ENCODE measurements around the gene NKAIN2.
A peak's percentile ranks its signal among the peaks of the same experiment; 100 is the strongest.
"Not testable (repeated sequence)": the region's sequence is repeated elsewhere in the genome, so short reads cannot be mapped to it uniquely, and the experiment has no call there.

NKAIN2 gene

DNA sequence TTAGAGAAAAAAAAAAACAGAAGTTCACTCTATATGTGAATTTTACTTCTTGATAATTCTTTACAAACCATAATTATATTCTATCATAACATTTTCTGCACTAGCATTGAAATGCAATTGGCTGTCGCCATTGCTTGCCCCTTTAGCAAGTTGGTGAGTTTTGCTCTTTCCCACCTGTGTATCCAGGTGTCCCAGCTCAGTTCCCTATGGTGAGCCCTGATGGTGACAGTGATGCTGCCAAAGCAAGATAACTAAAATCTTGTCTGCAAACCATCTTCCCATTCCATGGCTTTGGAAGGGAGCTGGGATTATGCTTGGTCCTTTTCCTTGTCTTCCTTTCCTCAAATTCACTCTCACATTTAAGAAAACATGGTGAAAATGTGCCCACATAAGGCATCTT, 429.6 kb downstream of the NKAIN2 start:
- no peak for DNase-seq

DNA sequence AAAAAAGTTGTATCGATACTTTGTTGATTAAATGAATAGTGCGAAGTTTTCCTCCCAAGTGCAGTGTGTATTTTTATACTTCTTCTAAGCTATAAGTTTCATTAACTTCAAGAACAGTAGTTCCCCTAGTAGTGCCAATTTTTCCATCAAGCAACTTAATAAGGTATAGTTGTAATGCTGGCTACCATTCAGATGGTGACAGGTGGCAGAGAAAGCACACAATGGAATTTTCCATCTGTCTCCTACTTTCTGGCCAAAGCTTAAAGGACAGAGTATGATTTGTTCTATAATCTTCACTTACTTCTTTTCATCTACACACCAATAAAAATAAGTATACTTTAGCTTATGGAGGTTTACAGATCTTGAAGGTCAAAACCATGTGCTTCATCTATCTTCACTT, 431.1 kb downstream of the NKAIN2 start:
- DNase-seq = peak; percentile 34

DNA sequence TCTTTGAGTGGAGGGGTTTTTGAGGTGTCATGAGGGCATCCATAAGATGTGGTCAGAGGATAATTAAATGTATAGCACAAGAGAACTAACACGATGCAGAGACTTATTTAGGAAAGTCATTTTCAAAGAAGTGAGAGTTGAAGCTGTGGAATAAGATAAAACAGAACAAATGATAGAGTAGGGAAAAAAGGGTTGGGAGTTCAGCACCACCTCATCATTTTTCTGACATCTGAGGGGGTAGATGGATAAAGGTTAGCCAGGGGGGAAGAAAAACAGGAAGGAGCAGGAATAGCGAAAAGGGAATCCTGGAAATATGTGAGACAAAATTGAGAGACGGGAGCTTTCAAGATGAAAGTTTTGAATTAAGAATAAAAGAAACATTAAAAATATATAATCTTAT, 434.2 kb downstream of the NKAIN2 start:
- DNase-seq = no peak

DNA sequence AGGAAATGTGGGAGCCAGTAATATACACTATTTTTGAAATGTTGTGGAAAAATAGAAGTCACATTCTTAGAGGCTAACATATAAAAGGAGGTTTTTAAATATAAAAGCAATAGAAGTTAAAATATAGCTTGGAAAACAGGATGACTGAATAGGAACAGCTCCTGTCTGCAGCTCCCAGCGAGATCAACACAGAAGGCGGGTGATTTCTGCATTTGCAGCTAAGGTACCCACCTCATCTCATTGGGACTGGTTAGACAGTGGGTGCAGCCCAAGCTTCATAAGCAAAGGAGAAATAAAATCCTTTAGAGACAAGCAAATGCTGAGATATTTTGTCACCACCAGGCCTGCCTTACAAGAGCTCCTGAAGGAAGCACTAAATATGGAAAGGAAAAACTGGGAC, 434.7 kb downstream of the NKAIN2 start:
- not testable (repeated sequence) for DNase-seq

DNA sequence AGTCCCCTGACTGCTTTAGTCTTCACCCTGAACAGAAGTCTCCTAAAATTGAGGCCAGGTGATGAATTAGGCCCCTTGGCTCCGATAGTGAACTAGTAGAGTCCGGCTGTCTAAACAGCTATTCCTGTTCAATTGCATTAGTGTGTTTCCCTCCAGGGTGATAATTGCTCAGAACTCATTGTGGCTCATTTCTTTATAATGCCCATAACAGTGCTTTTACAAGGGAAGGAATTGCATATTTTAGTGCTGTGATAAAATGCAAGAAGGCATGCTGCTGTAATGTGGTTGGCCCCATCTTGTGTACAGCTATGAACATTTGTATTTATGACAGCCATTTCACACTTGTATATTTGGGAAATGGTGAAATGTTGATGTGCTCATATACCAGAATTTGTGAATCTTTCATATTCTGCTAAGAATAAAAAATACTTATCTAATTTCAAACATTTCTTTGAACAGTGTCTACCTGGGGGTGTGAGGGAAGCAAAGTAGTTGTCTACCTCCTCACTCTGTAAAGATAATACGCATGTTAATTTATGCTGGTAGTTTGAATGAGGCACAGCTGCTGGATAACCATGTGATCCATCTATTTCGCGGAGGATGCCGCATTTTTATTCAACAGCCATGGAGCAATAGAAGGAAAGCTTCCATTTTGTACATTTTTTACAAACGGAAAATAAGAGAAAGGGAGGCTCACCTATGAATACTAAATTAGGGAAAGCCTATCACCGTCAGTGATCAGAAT, 451.4 kb downstream of the NKAIN2 start:
- no peak for DNase-seq

DNA sequence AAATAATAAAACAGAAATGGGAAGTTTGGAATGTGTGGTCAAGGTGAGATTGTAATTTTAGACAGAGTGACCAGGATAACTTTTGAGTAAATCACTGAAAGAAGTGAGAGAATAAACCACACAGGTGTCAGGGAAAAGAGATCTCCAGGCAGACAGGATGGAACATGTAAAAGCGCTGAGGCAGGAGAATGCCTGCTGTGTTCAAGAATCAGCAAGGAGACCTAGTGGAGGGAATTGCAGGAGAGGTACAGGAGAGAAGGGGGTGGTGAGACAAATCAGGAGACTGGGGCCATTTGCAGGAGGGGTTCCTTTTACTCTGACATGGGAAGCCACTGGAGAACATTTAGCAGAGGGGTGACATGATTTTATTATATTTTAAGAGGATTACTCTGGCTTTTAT, 456.7 kb downstream of the NKAIN2 start:
- DNase-seq = peak; percentile 33

DNA sequence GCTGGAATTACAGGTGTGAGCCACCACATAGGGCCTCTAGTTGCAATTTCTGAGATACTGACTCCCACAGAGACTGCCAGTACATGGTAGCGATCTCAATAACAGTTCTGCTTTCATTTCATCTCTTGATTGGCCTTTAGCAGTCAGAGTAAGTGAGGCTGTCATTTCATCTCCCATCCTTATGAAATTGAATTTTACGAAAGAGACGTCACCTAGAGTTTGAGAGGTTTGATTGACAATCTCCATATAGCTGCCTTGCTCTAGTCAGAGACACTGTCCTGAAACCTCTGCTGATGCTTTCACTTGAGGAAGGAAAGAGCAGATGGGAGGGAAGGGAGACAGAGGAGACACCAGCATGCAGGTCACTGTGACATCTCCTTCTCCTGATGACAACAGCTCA, 466.1 kb downstream of the NKAIN2 start:
- peak; percentile 23 for DNase-seq

DNA sequence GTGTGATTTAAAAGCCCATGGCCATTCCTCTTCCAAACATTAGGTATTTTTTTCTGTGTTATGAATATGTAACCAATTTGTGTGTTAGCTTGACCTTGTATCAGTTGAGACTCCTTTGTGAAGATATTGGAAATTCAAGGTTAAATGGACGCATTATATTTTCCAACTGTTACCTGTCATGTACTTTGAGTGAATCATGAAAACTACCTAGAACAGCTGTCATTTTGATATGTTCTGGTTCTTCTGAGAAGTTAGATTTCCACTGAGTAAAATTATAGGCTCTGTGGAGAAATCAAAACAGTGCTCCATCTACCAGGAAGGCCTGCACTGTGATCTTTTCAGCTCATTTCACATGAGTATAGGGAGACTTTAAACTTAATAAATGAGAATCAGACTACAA, 470.0 kb downstream of the NKAIN2 start:
- no peak for DNase-seq

DNA sequence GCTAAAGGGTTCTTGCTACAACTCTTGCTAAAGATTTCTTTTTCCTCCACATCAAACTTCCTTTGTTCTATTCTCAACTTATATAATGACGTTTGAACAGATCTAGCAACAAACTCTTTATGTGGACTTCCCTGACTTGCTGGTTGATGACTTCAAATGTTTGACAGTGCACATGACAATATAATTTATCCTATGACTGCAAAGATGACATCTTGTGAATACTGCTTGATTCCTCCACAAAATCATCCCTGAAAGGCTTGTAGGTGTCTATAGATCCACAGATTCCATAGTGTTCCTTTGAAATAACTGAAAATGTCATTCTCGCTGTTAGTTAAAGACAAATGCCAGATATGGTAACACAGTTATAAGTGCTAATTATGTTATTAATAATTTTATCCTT, 478.9 kb downstream of the NKAIN2 start:
- DNase-seq = no peak

DNA sequence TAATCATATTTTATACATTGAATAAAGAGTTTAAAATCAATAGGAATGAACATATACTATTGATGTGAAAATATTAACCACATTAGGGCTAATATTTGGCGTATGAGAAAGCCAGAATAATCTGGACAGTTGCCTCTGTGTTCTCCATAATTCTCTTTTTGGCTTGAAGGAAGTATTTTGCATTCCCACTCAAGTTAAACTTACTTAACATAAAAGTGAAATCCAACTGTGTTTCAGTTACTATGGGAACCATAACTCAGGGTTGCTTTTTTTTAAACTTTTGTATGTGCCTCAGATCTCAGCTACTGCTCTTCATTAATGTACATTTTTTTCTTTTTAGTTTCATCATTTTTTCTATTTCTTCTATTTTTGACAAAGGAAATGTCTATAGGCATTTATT, 479.8 kb downstream of the NKAIN2 start:
- no peak for DNase-seq

DNA sequence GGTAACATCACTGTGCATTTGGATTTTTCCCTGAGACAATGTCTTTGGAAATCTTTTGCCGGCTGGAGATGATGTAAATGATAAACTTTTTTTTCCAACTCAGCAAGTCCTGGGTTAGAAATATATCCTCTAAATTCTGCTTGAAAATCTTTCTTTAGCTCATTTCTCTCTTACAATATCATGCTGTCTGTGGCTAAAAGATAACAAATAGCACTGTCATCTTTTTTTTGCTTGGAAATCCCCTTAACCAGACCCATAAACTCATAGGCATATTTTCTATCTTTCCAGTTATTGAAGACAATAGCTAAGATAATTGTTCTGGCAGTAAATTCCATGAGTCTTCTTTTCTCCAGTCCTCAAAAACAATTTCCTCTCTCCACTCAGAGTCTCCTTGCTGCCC, 481.5 kb downstream of the NKAIN2 start:
- no peak for DNase-seq

DNA sequence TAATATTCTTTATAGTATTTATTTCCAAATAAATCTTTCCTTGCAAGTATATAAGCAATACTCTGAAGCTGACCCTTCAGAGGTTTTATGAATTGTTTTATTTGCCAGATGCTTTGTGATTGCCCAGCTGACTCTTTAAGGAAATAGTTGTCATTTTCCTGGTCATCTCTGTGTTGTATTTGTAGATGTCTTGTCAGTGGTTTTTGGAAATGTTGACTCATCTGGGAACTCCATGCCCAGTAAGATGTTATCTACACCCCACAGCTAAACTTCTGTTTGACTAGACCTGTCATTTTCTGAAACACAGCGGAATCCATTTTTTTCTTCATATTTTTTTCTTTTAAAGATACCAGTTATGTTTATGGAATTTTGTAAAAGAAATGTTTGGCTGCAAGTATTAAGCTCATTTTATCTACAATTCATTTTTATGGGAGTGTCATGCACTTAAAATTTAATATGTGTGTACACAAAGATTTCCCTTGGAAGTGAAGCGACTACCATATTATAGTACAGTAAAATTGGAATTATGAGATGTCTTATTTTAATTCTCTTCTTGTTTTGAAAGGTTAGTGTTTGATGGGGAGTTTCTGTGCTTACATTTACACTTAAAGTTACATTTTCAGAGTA, 491.0 kb downstream of the NKAIN2 start:
- no peak for DNase-seq

DNA sequence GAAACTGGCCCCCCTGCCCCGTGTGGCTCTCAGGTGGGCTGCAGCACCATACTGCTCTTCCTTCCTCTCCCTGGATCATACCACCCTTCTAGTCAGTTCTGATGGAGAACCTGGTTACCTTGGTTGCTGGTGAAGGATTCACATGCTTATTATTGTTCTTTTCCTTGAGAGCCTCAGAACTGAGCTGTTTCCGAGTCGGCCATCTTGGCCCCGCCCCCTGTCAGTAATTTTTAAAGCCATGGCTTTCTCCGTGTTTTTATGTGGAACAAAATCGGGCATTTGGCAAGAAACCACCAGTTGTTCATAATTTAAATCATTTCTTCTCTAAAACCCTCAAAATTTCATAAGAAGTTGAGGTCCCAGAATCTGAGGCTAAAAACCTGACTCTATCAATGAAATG, 493.8 kb downstream of the NKAIN2 start:
- DNase-seq = no peak

DNA sequence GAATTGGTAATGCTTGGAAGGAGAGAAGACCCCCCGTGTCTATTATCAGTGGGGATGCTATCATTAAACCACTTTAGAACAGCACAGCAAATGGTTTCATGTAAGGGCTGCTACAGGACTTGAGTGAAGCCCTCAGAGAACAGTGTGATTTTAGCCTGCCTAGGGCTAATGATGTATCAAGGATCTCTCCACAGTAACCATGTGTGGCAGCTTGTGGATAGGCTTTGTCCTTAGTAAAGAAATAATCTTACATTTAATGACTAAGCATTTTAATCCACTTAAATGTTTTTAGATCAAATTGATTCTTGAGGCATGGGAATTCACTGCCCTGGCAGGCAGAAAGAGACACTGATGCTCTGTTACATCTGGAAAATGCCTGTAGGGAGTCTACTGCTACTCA, 495.1 kb downstream of the NKAIN2 start:
- peak; percentile 90 for DNase-seq

DNA sequence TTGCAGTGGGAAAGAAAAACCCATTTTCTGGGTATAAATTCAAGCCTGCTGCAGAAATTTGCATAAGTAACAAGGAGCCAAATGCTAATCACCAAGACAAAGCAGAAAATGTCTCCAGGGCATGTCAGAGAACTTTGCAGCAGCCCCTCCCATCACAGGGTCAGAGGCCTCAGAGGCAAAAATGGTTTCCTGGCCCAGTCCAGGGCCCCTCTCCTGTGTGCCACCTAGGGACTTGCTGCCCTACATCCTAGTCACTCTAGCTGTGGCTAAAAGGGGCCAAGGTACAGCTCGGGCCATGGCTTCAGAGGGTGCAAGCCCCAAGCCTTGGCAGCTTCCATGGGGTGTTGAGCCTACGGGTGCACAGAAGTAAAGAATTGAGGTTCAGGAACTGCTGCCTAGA, 497.2 kb downstream of the NKAIN2 start:
- DNase-seq = not testable (repeated sequence)

DNA sequence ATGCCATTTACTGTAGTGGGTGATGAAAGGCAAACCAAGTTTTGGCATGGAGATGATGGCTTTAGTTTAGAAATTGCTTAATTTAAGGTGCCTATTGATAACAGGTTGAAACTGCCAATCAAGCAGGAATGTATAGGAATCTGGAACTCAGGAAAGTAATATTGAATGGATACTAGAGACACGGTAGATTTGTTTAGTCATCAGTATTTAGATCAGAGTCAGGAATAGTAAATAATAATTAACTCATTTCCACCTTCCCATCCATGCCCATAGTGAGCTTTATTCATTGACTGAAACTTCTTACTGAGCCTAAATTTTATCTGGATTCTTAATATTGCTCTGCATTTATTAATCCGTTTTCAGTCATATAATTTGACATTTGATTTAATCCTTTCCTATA, 500.3 kb downstream of the NKAIN2 start:
- no peak for DNase-seq

DNA sequence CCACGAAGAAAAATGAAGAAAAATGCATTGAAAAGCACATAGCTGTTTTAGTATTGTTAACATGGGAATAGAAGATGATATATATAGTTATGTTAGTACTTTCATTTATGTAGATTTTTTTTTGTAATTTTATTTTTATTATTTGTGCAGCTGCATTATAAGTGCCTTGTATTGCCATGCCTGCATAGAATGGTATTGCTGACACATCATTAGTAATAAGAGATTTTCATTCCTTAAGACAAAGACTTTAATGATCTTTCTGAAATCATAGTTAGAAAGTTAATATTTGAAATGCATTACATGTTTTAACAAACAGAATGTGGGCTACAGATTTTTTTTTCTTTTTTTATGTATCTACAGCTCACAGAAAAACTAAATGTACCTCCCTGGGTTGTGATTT, 506.5 kb downstream of the NKAIN2 start:
- DNase-seq = no peak

DNA sequence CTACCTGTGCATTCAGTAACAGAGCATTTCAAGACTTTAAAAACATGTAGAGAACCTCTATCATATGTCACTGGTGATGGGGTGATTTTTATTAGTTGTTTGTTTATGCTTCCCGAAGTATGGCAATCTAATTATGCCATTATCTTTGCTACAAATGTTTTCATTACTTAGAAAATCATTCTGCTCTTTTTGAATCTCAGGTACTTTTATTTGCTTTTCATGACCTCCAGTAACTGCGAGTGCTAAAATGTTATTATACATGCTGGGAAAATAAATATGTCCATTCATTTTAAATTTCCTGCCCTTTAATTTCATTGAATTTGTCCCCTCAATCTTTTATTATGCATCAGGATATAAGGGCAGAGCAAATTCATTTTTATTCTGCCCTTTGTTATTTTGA, 515.7 kb downstream of the NKAIN2 start:
- DNase-seq = no peak

DNA sequence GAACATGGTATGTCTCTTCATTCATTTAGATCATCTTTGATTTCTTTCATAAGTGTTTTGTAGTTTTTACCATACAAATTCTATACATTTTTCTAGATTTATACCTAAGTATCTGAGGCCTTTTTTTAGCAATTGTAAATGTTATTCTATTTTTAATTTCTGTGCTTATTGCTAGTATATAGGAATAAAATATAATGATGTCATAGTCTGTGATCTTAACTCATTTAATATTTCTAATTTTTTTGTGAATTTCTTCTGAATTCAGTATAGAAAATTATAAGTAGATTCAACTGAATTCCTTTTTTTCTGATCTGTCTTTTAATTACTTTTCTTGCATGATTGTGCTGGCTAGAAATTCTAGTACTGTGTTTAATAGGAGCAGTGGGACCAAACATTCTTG, 520.6 kb downstream of the NKAIN2 start:
- no peak for DNase-seq

DNA sequence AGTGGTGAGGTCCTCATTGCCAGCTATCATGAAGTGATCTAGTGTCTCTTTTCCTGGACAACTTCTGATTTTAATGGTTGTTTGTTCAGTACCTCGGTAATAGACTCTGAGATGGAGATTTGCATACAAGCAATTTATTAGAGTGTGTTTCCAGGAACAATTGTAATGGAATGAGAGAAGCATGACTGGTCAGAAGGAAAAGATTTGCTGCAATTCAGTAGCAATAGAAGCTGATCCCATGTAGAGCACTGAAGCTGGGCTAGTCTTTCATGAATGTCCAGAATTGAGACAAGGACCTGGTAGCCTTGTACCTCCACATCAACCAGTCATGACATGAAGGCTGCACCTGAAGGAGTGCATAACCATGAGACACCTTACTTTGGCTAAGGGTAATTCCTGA, 526.5 kb downstream of the NKAIN2 start:
- no peak for DNase-seq

DNA sequence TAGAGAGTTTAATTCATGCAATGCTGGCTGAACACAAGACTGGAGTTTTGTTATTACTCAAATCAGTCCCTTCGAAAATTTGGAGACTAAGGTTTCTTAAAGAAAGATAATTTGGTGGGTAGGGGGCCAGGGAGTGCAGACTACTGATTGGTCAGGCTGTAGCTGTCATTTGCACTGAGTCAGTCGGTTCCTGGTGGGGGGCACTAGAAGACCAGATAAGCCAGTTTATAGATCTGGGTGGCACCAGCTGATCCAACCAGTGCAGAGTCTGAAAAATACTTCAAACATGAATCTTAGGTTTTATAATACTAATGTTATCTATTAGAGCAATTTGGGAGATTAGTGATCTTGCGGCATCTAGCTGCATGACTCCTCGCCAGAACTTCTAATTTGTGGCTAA, 530.7 kb downstream of the NKAIN2 start:
- no peak for DNase-seq

DNA sequence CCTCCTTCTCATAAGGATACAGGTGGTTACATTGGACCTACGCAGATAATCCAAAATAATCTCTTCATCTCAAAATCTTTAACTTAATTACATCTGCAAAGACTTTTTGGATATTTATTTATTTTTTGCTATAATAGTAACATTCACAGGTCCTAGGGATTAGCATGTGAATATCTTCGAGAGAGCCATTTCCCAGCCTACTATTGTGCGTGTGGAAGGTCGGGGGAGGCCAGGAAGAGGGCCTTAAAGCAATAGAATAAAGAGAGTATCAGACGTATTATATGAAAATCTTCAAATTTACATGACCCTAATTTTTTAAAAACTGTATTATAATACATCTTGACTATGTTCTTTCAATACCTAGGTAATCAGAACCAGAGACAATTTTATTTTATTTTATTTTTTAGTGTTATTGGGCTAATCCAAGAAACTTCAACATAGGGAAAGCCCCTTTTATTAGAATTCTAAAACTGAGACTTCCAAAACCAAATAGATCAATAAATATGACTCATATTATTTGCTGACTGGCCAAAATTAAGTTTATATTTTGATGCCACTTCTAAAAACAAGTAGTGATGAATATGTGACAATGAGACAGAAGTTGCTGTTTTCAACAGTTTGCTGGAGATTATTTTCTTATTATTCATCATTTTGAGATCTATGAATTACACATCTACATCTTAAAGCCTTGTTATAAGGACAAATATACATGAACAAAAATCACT, 536.1 kb downstream of the NKAIN2 start:
- DNase-seq = no peak

DNA sequence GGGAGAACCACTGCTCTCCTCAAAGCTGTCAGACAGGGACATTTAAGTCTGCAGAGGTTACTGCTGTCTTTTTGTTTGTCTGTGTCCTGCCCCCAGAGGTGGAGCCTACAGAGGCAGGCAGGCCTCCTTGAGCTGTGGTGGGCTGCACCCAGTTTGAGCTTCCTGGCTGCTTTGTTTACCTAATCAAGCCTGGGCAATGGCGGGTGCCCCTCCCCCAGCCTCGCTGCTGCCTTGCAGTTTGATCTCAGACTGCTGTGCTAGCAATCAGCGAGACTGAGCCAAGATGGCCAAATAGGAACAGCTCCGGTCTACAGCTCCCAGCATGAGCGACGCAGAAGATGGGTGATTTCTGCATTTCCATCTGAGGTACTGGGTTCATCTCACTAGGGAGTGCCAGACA, 544.7 kb downstream of the NKAIN2 start:
- DNase-seq = not testable (repeated sequence)

DNA sequence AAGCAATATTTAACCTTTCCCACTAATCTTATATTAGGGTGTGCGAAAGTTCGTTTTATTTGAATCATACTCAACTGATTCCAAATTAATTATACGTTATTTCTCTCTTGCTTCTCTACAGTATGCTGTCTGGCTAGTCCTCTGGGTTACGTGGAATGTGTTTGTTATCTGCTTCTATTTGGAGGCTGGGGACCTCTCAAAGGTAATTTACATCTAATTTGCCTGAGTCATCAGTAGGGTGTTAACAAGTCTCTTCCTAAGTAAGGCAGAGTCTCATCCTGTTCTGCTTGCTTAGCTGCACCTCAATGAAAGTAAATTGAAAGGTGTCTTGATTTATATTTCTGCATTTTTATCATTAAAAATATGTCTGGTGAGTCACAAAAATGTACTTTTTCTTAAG, 551.5 kb downstream of the NKAIN2 start:
- DNase-seq = no peak

All from NCI-H82 (cell line).